ENCODE measurements around the gene YAE1.

DNA sequence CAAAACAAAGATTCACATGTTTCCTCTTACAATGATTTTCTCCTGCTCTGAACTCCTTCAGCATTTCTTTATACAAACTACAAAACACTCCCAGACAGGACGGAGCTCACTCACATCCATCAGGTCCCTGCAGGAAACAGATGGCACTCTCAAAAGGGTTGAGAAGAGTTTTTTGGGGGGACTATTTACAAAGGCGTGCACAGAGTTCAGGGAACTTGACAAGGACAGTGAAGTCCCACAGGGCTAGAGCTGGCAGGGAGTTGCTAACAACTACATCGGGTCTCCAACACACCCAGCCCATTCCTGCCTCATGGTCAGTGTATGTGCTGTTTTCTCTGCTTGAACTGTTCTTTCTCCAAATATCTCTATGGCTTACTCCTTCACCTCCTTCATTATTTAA is 24.7 kb upstream of the YAE1 start:
- TF ChIP-seq, protein P1, sequence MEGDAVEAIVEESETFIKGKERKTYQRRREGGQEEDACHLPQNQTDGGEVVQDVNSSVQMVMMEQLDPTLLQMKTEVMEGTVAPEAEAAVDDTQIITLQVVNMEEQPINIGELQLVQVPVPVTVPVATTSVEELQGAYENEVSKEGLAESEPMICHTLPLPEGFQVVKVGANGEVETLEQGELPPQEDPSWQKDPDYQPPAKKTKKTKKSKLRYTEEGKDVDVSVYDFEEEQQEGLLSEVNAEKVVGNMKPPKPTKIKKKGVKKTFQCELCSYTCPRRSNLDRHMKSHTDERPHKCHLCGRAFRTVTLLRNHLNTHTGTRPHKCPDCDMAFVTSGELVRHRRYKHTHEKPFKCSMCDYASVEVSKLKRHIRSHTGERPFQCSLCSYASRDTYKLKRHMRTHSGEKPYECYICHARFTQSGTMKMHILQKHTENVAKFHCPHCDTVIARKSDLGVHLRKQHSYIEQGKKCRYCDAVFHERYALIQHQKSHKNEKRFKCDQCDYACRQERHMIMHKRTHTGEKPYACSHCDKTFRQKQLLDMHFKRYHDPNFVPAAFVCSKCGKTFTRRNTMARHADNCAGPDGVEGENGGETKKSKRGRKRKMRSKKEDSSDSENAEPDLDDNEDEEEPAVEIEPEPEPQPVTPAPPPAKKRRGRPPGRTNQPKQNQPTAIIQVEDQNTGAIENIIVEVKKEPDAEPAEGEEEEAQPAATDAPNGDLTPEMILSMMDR (conservative IDR thresholded peaks at IDR 0.05; ENCODE audit: low read depth, low read length), result no peak
- no peak for TF ChIP-seq EZH2 (IDR thresholded peaks at IDR 0.05; ENCODE audit: borderline replicate concordance, low read depth, low read length, poor library complexity, severe bottlenecking)

Data from A673 (cell line).